ENCODE data around the gene NPEPL1.
"Not testable (repeated sequence)": the region's sequence is repeated elsewhere in the genome, so short reads cannot be mapped to it uniquely, and the experiment has no call there.

The NPEPL1 gene

DNA sequence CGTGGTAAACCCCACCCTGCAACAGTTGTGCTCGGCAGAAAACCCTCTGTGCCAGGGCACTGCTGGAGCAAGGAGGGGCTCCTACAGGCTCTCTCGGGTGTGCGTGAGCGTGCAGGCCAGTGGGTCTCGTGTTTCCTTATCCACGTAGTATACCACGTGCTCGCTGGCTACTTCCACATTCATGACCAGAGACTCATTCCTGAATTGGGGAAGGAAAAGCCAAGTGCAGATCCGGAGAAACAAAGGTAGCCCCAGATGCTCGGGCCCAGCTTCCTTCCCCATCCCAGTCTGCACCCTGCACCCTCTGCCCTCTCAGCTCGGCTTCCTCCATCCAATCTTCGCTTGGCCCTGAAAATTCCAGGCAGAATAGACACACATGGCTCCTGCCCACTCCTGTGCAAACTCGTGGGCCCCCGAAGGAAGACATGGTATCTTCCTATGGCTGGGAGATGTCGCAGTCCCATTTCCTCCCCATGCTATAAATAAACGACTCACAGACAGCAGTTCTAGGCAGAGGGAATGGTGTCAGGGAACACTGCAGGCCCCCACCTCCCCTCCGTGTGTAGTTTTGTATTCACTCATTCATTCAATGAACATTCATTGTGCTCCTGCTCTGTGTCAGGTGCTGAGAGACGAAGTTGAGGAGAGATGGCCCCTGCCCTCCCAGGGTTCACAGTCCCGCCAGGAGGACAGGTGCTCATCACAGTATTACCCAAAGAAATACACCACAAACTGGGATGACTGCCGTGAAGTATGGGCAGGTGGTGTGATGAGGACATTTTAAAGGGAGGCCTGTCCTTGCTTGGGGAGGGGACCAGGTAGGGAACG is 29.6 kb downstream of the NPEPL1 start:
- H3K9ac ChIP-seq (ENCODE audit: low read length) = no peak overlapping the region
- H3K9me3 ChIP-seq (ENCODE audit: control insufficient read depth, low read depth, low read length) = no peaks in the 10 kb centered on the region
- no peaks in the 10 kb centered on the region for H3K4me1 ChIP-seq (ENCODE audit: control insufficient read depth, low read depth, low read length)
- no peak overlapping the region for H3K4me3 ChIP-seq (ENCODE audit: low read length)
- H3K27ac ChIP-seq (ENCODE audit: low read length) = no peak overlapping the region
- no peaks in the 10 kb centered on the region for H3K36me3 ChIP-seq (ENCODE audit: control insufficient read depth, low read depth, low read length)
- H3K27me3 ChIP-seq (ENCODE audit: control insufficient read depth, insufficient read depth, low read length) = no peaks in the 10 kb centered on the region

DNA sequence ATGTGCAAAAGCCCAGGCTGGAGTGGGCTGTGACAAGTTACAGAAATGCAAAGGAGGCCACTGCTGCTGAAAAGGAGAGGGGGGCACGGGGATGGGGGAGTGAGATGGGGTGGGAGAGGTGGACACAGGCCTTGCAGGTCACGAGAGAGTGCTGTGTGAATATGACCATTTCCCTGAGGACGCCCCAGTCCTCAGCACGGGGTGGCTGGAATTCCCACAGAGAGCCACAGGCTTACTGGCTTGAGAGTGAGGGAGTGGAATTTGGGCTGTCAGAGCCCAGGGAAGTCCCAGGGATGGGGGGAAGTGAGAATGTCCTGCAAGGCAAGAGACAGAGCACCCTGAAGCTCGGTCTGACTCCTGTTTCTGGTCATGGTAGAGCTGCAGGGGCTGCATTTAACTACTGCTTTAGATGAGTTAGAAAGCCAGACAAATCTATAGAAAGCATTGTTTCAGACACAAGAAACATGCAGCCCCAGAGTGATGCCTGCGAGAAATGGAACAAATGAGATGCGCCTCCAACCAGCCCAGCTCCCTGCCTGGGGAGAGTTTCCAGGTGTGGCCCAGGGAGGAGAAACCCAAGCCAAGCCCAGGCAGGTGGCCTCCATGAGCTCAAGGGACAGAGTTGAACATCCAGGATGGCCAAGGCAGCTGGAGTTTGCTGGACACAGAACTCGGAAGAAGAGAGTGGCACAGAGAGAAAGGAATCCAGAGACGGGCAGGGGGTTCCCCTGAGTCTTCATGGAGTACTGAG is 30.5 kb downstream of the NPEPL1 start:
- Histone ChIP-seq H3K36me3 (ENCODE audit: control insufficient read depth, low read depth, low read length) (no peaks in the 10 kb centered on the region), H3K9me3 (ENCODE audit: control insufficient read depth, low read depth, low read length) (no peaks in the 10 kb centered on the region), H3K4me3 (ENCODE audit: low read length) (no peak overlapping the region), H3K4me1 (ENCODE audit: control insufficient read depth, low read depth, low read length) (no peaks in the 10 kb centered on the region), H3K9ac (ENCODE audit: low read length) (no peak overlapping the region), H3K27ac (ENCODE audit: low read length) (no peak overlapping the region), H3K27me3 (ENCODE audit: control insufficient read depth, insufficient read depth, low read length) (no peaks in the 10 kb centered on the region)

DNA sequence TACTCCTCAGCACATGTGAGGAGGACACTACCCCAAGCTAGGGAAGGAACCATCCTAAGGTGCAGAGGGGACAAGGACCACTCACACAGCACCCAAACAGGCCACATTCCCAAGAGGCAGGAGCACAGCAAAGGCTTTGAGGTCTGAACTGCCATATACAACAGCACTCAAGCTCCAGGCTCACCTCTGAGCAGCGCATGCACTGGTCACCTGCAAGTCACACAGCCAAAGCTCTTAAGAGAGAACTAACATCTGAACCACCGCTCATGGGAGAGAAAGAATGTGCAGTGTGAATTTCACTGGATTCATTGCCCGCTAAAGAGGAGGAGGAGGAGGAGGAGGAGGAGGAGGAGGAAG is 31.0 kb downstream of the NPEPL1 start:
- no peaks in the 10 kb centered on the region for H3K4me1 ChIP-seq (ENCODE audit: control insufficient read depth, low read depth, low read length)
- H3K9ac ChIP-seq (ENCODE audit: low read length) = no peak overlapping the region
- H3K4me3 ChIP-seq (ENCODE audit: low read length) = no peak overlapping the region
- H3K27ac ChIP-seq (ENCODE audit: low read length) = no peak overlapping the region
- no peaks in the 10 kb centered on the region for H3K27me3 ChIP-seq (ENCODE audit: control insufficient read depth, insufficient read depth, low read length)
- no peaks in the 10 kb centered on the region for H3K36me3 ChIP-seq (ENCODE audit: control insufficient read depth, low read depth, low read length)
- H3K9me3 ChIP-seq (ENCODE audit: control insufficient read depth, low read depth, low read length) = no peaks in the 10 kb centered on the region

DNA sequence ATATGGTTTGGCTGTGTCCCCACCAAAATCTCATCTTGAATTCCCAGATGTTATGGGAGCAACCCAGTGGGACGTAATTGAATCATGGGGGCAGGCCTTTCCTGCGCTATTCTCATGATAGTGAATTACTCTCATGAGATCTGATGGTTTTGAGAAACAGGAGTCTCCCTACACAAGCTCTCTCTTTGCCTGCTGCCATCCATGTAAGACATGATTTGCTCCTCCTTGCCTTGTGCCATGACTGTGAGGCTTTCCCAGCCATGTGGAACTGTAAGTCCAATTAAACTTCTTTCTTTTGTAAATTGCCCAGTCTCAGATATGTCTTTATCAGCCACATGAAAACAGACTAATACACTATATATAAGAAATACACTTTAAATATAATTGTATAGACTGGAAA is 33.6 kb downstream of the NPEPL1 start:
- not testable (repeated sequence) for H3K4me1 ChIP-seq (ENCODE audit: control insufficient read depth, low read depth, low read length); H3K27ac ChIP-seq (ENCODE audit: low read length); H3K27me3 ChIP-seq (ENCODE audit: control insufficient read depth, insufficient read depth, low read length); H3K4me3 ChIP-seq (ENCODE audit: low read length); H3K9me3 ChIP-seq (ENCODE audit: control insufficient read depth, low read depth, low read length); H3K9ac ChIP-seq (ENCODE audit: low read length); H3K36me3 ChIP-seq (ENCODE audit: control insufficient read depth, low read depth, low read length)

DNA sequence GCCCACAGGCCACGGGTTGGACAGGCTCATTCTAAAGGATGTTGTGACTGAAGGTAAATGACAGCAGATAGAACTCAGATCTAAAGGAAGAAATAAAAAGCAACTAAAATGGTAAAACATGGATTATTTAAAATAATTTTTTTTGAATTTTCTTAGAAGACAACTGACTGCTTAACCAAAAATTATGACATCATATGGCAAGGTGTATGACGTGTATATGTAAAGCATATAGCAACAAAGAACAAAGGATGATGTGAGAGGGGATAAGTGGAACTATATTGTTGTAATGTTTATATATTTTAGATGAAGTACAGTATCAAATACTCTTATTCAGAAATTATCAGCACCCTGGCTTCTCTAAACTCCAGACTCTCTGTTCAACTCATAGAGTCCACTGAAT is 38.6 kb downstream of the NPEPL1 start:
- no peaks in the 10 kb centered on the region for H3K36me3 ChIP-seq (ENCODE audit: control insufficient read depth, low read depth, low read length)
- no peaks in the 10 kb centered on the region for H3K27me3 ChIP-seq (ENCODE audit: control insufficient read depth, insufficient read depth, low read length)
- H3K9me3 ChIP-seq (ENCODE audit: control insufficient read depth, low read depth, low read length) = no peaks in the 10 kb centered on the region
- H3K4me1 ChIP-seq (ENCODE audit: control insufficient read depth, low read depth, low read length) = no peaks in the 10 kb centered on the region
- H3K27ac ChIP-seq (ENCODE audit: low read length) = no peak overlapping the region
- no peak overlapping the region for H3K9ac ChIP-seq (ENCODE audit: low read length)
- H3K4me3 ChIP-seq (ENCODE audit: low read length) = no peak overlapping the region

DNA sequence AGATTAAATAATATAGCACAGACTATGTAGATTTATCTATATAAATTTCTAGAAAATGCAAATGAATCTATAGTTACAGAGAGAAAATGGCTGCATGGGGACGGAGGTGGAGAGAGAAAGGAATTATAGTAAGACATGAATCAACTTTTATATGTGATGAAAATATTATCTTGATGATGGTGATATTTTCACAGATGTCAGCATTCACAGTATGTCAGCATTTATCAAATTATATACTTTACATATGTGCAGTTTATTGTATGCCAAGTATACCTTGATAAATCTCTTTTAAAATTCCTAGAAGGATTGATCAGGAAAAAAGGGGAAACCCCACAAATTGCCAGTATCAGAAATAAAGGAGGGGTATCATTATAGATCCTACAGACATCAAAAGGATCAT is 44.6 kb downstream of the NPEPL1 start:
- no peak overlapping the region for H3K9ac ChIP-seq (ENCODE audit: low read length)
- no peaks in the 10 kb centered on the region for H3K9me3 ChIP-seq (ENCODE audit: control insufficient read depth, low read depth, low read length)
- no peaks in the 10 kb centered on the region for H3K36me3 ChIP-seq (ENCODE audit: control insufficient read depth, low read depth, low read length)
- H3K4me3 ChIP-seq (ENCODE audit: low read length) = no peak overlapping the region
- H3K4me1 ChIP-seq (ENCODE audit: control insufficient read depth, low read depth, low read length) = no peaks in the 10 kb centered on the region
- no peaks in the 10 kb centered on the region for H3K27me3 ChIP-seq (ENCODE audit: control insufficient read depth, insufficient read depth, low read length)
- H3K27ac ChIP-seq (ENCODE audit: low read length) = no peak overlapping the region

DNA sequence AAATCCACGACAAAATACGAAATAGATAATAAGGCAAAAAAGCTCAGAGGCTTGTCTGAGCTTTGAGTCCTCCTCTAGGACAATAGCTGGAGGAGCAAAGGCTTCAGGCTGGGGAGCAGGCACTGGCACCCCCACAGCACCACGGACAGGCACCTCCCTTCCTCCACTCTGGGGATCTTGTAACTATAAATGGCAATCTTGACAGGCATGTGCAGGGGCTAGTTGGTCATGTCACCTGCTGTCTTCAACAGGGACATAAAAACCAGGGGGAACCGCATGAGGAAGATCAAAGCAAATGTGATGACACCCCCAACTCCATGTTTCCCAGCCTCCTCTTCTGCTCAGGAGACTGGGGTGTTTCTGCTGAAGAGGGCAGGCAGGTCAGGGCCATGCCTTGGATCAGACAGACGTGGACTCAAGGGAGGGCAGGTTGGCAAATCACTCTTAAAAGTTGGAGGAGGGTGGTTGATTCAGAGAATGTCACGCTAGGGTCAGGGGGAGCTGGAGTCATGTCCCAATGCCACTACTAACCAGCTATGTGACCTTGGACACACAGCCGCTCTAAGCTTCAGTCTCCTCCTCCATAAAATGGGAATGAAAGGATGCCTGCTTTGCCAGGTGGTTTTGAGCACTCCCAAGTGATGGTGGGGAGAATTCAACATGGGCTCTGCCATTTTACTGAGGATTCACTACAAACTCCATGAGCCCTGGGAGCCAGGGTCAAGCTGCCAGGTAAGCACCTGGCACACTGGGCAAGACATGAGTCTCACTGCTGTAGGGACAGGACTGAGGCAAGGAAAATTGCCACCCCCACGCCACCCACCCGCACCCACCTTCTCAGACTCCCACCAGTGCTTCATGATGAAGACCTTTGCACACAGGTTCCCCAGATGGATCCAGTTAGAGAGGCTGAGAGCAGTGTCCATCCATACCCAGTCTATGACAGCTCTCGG is 48.0 kb downstream of the NPEPL1 start:
- H3K9ac ChIP-seq (ENCODE audit: low read length) = no peak overlapping the region
- H3K27me3 ChIP-seq (ENCODE audit: control insufficient read depth, insufficient read depth, low read length) = no peaks in the 10 kb centered on the region
- no peaks in the 10 kb centered on the region for H3K9me3 ChIP-seq (ENCODE audit: control insufficient read depth, low read depth, low read length)
- no peaks in the 10 kb centered on the region for H3K4me1 ChIP-seq (ENCODE audit: control insufficient read depth, low read depth, low read length)
- H3K4me3 ChIP-seq (ENCODE audit: low read length) = no peak overlapping the region
- no peaks in the 10 kb centered on the region for H3K36me3 ChIP-seq (ENCODE audit: control insufficient read depth, low read depth, low read length)
- no peak overlapping the region for H3K27ac ChIP-seq (ENCODE audit: low read length)

DNA sequence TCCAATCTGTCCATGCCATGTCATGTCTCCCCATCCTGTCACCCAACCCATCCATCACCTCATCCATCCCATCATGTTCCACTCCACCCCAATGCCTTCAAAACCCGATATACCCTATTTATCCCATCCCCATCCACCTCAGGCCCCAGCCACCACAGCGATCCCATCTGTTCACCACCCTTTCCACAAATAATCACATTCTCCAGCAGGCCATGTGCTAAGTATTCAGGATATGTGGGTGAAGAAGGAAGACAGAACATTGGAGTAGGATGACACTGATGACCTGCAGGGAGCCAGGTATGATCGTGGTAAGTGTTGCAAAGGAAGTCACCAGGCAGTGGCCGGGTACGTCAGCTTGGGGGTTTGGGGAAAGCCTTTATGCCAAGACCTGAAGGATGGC is 48.8 kb downstream of the NPEPL1 start:
- Histone ChIP-seq H3K9ac (ENCODE audit: low read length) (no peak overlapping the region), H3K27me3 (ENCODE audit: control insufficient read depth, insufficient read depth, low read length) (no peaks in the 10 kb centered on the region), H3K4me3 (ENCODE audit: low read length) (no peak overlapping the region), H3K27ac (ENCODE audit: low read length) (no peak overlapping the region), H3K9me3 (ENCODE audit: control insufficient read depth, low read depth, low read length) (no peaks in the 10 kb centered on the region), H3K36me3 (ENCODE audit: control insufficient read depth, low read depth, low read length) (no peaks in the 10 kb centered on the region), H3K4me1 (ENCODE audit: control insufficient read depth, low read depth, low read length) (no peaks in the 10 kb centered on the region)

DNA sequence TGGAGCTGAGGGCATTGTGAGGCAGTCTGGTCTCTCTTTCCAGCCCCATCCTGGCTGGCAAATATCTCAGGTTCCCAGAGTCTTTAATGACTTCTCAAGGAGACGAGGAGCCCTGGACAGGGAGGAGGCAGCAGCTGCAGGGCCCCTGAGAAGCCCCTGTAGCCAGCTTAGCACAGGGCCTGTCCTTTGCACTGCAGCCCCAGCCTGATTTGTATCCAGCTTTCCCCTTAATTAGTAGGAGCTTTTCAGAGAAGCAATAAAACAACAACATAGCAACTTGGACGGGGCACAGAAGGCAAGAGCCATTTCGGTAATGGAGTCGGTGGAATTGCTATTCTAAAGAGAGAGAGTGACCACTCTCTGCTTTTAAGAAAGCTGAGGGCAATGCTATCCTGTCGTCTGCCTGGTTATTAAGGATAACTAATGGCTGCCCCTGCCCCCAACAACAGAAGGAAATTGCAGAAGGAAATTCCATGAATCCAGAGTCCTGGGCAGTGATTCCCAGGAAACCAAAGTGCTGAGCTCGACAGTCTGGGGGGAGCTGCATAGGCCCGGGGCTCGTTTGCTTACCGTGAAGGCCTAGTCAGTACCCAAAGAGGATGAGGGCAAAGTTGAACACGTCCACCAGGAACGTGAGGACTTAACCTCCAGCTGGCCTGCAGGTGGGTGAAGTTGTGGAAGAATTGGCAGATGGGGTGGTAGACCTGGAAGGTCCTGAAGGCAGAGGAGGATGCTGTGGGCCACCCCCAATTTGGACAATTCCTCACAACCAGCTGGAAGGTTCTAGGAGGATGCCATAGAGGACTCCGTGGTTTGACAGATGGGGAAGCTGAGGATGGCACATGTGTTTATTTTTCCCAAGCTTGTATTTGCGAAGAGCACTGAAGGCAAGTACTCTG is 50.3 kb downstream of the NPEPL1 start:
- peaks cover 2% of the 10 kb centered on the region for H3K27me3 ChIP-seq (ENCODE audit: control insufficient read depth, insufficient read depth, low read length)
- H3K9me3 ChIP-seq (ENCODE audit: control insufficient read depth, low read depth, low read length) = no peaks in the 10 kb centered on the region
- H3K9ac ChIP-seq (ENCODE audit: low read length) = no peak overlapping the region
- no peaks in the 10 kb centered on the region for H3K36me3 ChIP-seq (ENCODE audit: control insufficient read depth, low read depth, low read length)
- H3K27ac ChIP-seq (ENCODE audit: low read length) = no peak overlapping the region
- H3K4me1 ChIP-seq (ENCODE audit: control insufficient read depth, low read depth, low read length) = no peaks in the 10 kb centered on the region
- no peak overlapping the region for H3K4me3 ChIP-seq (ENCODE audit: low read length)

DNA sequence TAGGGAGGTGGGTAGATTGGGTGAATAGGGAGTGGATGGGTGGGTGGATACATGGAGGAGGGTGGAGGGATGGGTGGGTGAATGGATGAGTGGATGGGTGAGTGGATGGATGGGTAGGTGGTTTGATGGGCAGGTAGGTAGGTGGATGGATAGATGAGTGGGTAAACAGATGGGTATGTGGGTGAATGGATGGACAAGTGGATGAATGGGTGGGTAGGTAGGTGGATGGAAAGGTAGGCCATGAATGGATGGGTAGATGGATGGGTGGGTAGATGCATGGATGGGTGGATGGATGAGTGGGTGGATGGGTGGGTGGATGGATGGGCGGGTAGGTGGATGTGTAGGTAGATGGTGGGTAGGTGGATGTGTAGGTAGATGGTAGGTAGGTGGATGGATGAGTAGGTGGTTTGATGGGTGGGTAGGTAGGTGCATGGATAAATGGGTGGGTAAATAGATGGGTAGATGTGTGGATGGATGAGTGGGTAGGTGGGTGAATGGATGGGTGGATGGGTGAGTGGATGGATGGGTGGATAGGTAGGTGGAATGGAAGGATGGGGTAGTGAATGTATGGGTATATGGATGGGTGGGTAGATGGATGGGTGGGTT is 51.4 kb downstream of the NPEPL1 start:
- H3K9me3 ChIP-seq (ENCODE audit: control insufficient read depth, low read depth, low read length) = no peaks in the 10 kb centered on the region
- no peaks in the 10 kb centered on the region for H3K4me1 ChIP-seq (ENCODE audit: control insufficient read depth, low read depth, low read length)
- H3K4me3 ChIP-seq (ENCODE audit: low read length) = no peak overlapping the region
- H3K9ac ChIP-seq (ENCODE audit: low read length) = no peak overlapping the region
- no peak overlapping the region for H3K27ac ChIP-seq (ENCODE audit: low read length)
- peaks cover 4% of the 10 kb centered on the region for H3K27me3 ChIP-seq (ENCODE audit: control insufficient read depth, insufficient read depth, low read length)
- no peaks in the 10 kb centered on the region for H3K36me3 ChIP-seq (ENCODE audit: control insufficient read depth, low read depth, low read length)

Data from iPS-18a (cell line).